Measurements from ENCODE around the gene PAFAH2. TPM values are rescaled to one million over a fixed set of nuclear protein-coding genes. Genes with fewer than 3 reads are reported as not detected.

The PAFAH2 gene
- total RNA-seq, 1 donor from 2014 or later: 7.1 TPM

- Histone ChIP-seq H3K27ac (no peak overlapping the region), H3K4me3 (no peak overlapping the region), H3K9me3 (no peaks in the 10 kb centered on the region), H3K4me1 (no peaks in the 10 kb centered on the region), H3K36me3 (peaks cover 0 to 54% of the 10 kb centered on the region in 2 donors), H3K27me3 (no peaks in the 10 kb centered on the region)
- TF ChIP-seq POLR2AphosphoS5 (IDR thresholded peaks at IDR 0.05; ENCODE audit: insufficient read depth in 1 of 2, low read depth in 1 of 2): no peak
- no peak for TF ChIP-seq POLR2A (IDR thresholded peaks at IDR 0.05)
- no peak for TF ChIP-seq CTCF (IDR thresholded peaks at IDR 0.05)
- intact Hi-C loops (cut with DNase I): no loop called here
- no peak for DNase-seq (ENCODE audit: extremely low spot score in 2 of 2)
Measured at GRCh38 chr1:25978403-25978802, 19.5 kb downstream of the PAFAH2 start.

- no peaks in the 10 kb centered on the region for H3K27me3 ChIP-seq
- peaks cover 0 to 54% of the 10 kb centered on the region in 2 donors for H3K36me3 ChIP-seq
- DNase-seq (ENCODE audit: extremely low spot score in 2 of 2): no peak
- H3K4me3 ChIP-seq: no peak overlapping the region
- intact Hi-C loops (cut with DNase I): no loop called here
- no peaks in the 10 kb centered on the region for H3K4me1 ChIP-seq
- no peaks in the 10 kb centered on the region for H3K9me3 ChIP-seq
- TF ChIP-seq CTCF (IDR thresholded peaks at IDR 0.05) (no peak), POLR2AphosphoS5 (IDR thresholded peaks at IDR 0.05; ENCODE audit: insufficient read depth in 1 of 2, low read depth in 1 of 2) (no peak), POLR2A (IDR thresholded peaks at IDR 0.05) (no peak)
- no peak overlapping the region for H3K27ac ChIP-seq
Measured at GRCh38 chr1:25977801-25978200, 20.1 kb downstream of the PAFAH2 start.

GRCh38 chr1:25973610-25974321 lies 24.1 kb downstream of the PAFAH2 start:
- no peak overlapping the region for H3K27ac ChIP-seq
- intact Hi-C loops (cut with DNase I): no loop called here
- peaks cover 0 to 61% of the 10 kb centered on the region in 2 donors for H3K36me3 ChIP-seq

GRCh38 chr1:25971811-25972180 lies 26.1 kb downstream of the PAFAH2 start:
- Histone ChIP-seq H3K36me3 (peaks cover 0 to 61% of the 10 kb centered on the region in 2 donors), H3K9me3 (no peaks in the 10 kb centered on the region), H3K4me1 (no peaks in the 10 kb centered on the region), H3K27me3 (no peaks in the 10 kb centered on the region), H3K4me3 (no peak overlapping the region), H3K27ac (no peak overlapping the region)
- TF ChIP-seq CTCF (IDR thresholded peaks at IDR 0.05) (no peak), POLR2AphosphoS5 (IDR thresholded peaks at IDR 0.05; ENCODE audit: insufficient read depth in 1 of 2, low read depth in 1 of 2) (no peak), POLR2A (IDR thresholded peaks at IDR 0.05) (no peak)
- intact Hi-C loops (cut with DNase I): no loop called here
- DNase-seq (ENCODE audit: extremely low spot score in 2 of 2): no peak

More at GRCh38 chr1:25973610-25974321, 24.1 kb downstream of the PAFAH2 start:
- H3K9me3 ChIP-seq: no peaks in the 10 kb centered on the region
- no peaks in the 10 kb centered on the region for H3K4me1 ChIP-seq
- TF ChIP-seq POLR2AphosphoS5 (IDR thresholded peaks at IDR 0.05; ENCODE audit: insufficient read depth in 1 of 2, low read depth in 1 of 2) (no peak), POLR2A (IDR thresholded peaks at IDR 0.05) (no peak), CTCF (IDR thresholded peaks at IDR 0.05) (no peak)
- H3K27me3 ChIP-seq: no peaks in the 10 kb centered on the region
- no peak overlapping the region for H3K4me3 ChIP-seq
- DNase-seq (ENCODE audit: extremely low spot score in 2 of 2): no peak

- Histone ChIP-seq H3K9me3 (no peaks in the 10 kb centered on the region), H3K27me3 (no peaks in the 10 kb centered on the region), H3K27ac (no peak overlapping the region), H3K4me3 (no peak overlapping the region), H3K4me1 (no peaks in the 10 kb centered on the region), H3K36me3 (peaks cover 0 to 61% of the 10 kb centered on the region in 2 donors)
- no peak for TF ChIP-seq POLR2A (IDR thresholded peaks at IDR 0.05)
- no peak for TF ChIP-seq CTCF (IDR thresholded peaks at IDR 0.05)
- no peak for TF ChIP-seq POLR2AphosphoS5 (IDR thresholded peaks at IDR 0.05; ENCODE audit: insufficient read depth in 1 of 2, low read depth in 1 of 2)
- DNase-seq (ENCODE audit: extremely low spot score in 2 of 2): no peak
- intact Hi-C loops (cut with DNase I): no loop called here
Measured at GRCh38 chr1:25971066-25971810, 26.6 kb downstream of the PAFAH2 start.
